ENCODE measurements around the gene DNM3.

DNA sequence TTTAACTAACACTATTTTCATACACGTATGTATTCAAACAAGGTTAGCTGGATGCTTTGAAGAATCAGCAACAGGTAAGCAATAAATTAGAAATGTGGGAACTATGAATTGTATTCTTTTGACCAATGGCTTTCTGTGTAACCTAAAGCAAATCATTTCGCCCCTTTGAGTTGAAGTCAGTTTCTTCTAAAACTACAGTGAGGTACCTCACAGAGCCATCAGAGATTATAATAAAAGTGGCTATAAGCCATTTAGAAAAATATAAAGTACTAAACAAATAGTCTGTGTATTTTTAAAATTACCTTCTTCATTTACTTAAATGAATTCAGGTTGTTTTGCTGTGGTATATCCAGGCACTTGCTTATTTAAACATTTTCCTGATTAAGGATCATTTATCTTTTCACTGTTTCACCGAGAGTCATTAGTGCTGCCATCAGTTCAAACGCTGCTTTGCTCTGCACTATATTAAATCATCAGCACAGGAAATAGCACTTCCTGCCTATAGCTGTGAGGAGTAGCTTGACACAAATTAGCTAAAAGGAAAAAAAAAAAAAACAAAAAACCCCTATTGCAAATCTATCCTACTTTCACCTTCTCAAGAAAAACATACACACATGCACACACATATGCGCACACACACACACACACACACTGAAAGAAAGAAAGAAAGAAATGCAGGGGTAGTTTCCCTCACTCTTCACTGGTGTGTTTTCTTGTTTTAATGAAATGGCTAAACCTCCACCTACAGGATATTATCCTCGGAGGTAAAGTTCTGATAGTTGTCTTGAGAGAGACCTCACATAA is 539.3 kb downstream of the DNM3 start:
- no peak for TF ChIP-seq EZH2phosphoT487 (IDR thresholded peaks at IDR 0.05; ENCODE audit: borderline replicate concordance, low read length)
- TF ChIP-seq, protein P1, sequence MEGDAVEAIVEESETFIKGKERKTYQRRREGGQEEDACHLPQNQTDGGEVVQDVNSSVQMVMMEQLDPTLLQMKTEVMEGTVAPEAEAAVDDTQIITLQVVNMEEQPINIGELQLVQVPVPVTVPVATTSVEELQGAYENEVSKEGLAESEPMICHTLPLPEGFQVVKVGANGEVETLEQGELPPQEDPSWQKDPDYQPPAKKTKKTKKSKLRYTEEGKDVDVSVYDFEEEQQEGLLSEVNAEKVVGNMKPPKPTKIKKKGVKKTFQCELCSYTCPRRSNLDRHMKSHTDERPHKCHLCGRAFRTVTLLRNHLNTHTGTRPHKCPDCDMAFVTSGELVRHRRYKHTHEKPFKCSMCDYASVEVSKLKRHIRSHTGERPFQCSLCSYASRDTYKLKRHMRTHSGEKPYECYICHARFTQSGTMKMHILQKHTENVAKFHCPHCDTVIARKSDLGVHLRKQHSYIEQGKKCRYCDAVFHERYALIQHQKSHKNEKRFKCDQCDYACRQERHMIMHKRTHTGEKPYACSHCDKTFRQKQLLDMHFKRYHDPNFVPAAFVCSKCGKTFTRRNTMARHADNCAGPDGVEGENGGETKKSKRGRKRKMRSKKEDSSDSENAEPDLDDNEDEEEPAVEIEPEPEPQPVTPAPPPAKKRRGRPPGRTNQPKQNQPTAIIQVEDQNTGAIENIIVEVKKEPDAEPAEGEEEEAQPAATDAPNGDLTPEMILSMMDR (IDR thresholded peaks at IDR 0.05; ENCODE audit: low read depth, low read length, poor library complexity, severe bottlenecking): no peak

Data from DOHH2 (cell line).